Neutrophil (primary cell): ENCODE data around the gene PLXNA1.

Experiments used
- H3K27ac ChIP-seq: fragments of 200-600 bp; sonication (generic); 2 replicates; pipeline ENCODE4 v1.5.1; 2016; ENCODE audit warnings: mild to moderate bottlenecking, moderate library complexity
- H3K27me3 ChIP-seq: fragments of 200-600 bp; sonication (generic); 2 replicates; pipeline ENCODE4 v1.6.0; 2016; ENCODE audit warnings: mild to moderate bottlenecking
- H3K36me3 ChIP-seq: fragments of 200-600 bp; sonication (generic); 2 replicates; pipeline ENCODE4 v1.5.1; 2017
- H3K4me1 ChIP-seq, 2 experiments: fragments of 200-600 bp in 1 of 2; sonication (generic) in 1 of 2; 1 replicate in 1 of 2; 2 replicates in 1 of 2; pipeline versions ENCODE4 v1.5.1 to v1.6.1; 2013 to 2016; ENCODE audit warnings: low read depth in 1 of 2, low read length in 1 of 2, mild to moderate bottlenecking in 1 of 2, moderate library complexity in 1 of 2; ENCODE audit not compliant: control insufficient read depth in 1 of 2, insufficient read depth in 1 of 2
- H3K4me3 ChIP-seq, 2 experiments: fragments of 200-600 bp in 1 of 2; sonication (generic) in 1 of 2; 1 replicate in 1 of 2; 2 replicates in 1 of 2; pipeline ENCODE4 v1.5.1; 2013 to 2016; ENCODE audit warnings: low read depth in 1 of 2, low read length in 1 of 2, mild to moderate bottlenecking in 1 of 2, moderate library complexity in 1 of 2
- H3K9me3 ChIP-seq: fragments of 200-600 bp; sonication (generic); 2 replicates; pipeline ENCODE4 v1.5.1; 2016
- TF ChIP-seq, protein P1 (sequence below): fragments of 200-600 bp; sonication (generic); IDR thresholded peaks from 2 replicates; pipeline ENCODE4 v1.5.1; 2016; ENCODE audit warnings: antibody characterized with exemption

PLXNA1 gene

DNA sequence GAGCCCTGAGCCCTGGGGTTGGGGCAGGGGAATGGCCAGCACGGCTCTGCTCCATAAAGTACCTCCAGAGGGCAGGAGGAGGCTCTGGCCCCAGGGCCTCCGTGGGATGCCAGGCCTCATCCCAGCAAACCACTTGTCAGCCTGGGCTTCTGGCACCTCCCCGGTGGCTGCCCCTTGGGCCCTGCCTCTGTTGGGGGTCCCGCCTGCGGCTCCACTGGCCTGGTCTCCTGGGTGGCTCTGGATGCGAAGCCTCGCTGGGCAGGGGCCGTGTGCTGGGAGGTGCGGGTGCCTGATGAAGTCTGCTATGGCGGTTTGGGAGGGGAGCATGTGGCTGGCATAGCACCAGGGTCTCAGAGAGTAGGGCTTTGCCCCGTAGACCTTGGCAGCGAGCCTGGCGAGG, 37.6 kb downstream of the PLXNA1 start:
- no peaks in the 10 kb centered on the region for H3K36me3 ChIP-seq
- no peaks in the 10 kb centered on the region for H3K9me3 ChIP-seq
- H3K4me3 ChIP-seq: no peak overlapping the region
- H3K27me3 ChIP-seq: no peaks in the 10 kb centered on the region
- TF ChIP-seq, protein P1, sequence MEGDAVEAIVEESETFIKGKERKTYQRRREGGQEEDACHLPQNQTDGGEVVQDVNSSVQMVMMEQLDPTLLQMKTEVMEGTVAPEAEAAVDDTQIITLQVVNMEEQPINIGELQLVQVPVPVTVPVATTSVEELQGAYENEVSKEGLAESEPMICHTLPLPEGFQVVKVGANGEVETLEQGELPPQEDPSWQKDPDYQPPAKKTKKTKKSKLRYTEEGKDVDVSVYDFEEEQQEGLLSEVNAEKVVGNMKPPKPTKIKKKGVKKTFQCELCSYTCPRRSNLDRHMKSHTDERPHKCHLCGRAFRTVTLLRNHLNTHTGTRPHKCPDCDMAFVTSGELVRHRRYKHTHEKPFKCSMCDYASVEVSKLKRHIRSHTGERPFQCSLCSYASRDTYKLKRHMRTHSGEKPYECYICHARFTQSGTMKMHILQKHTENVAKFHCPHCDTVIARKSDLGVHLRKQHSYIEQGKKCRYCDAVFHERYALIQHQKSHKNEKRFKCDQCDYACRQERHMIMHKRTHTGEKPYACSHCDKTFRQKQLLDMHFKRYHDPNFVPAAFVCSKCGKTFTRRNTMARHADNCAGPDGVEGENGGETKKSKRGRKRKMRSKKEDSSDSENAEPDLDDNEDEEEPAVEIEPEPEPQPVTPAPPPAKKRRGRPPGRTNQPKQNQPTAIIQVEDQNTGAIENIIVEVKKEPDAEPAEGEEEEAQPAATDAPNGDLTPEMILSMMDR: no peak
- no peak overlapping the region for H3K27ac ChIP-seq
- H3K4me1 ChIP-seq: no peaks in the 10 kb centered on the region

DNA sequence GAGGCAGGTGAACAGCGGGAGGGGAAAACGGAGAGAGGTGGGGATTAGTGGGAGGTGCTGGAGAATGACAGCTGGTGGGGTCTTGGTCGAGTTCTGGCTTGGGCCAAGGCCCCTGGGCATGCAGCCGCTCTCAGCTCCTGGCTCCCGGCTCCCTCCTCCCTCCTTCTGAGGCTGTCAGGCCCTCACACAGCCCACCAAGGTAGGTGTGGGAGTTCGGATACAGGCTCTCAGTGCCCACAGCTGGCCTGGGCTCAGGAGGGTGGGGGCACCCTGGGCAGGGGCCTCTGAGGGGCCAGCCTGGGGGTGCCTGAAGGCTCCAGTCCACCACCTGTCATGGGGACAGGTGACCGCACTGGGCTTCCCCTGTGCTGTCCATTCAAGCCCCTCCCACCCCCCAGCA, 39.9 kb downstream of the PLXNA1 start:
- TF ChIP-seq, protein P1: no peak
- Histone ChIP-seq H3K4me1 (no peaks in the 10 kb centered on the region), H3K36me3 (no peaks in the 10 kb centered on the region), H3K4me3 (no peak overlapping the region), H3K27ac (no peak overlapping the region), H3K9me3 (no peaks in the 10 kb centered on the region), H3K27me3 (no peaks in the 10 kb centered on the region)

DNA sequence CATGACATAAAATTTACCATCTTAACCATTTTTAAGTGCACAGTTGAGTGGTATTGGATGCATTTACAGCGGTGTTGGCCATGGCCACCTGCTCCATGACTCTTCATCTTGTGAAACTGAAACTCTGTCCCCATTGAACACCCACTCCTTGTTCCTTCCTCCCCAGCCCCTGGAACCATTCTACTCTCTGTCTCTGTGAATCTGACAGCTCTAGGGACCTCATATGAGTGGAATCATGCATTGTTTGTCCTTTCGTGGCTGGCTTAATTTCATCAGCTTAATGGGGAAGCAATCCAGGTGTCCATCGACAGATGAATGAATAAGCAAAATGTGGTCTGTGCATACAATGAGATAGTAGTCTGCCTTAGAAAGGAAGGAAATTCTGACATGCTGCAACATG, 42.5 kb downstream of the PLXNA1 start:
- no peak overlapping the region for H3K4me3 ChIP-seq
- H3K36me3 ChIP-seq: no peaks in the 10 kb centered on the region
- TF ChIP-seq, protein P1: no peak
- no peak overlapping the region for H3K27ac ChIP-seq
- H3K9me3 ChIP-seq: no peaks in the 10 kb centered on the region
- H3K4me1 ChIP-seq: no peaks in the 10 kb centered on the region
- no peaks in the 10 kb centered on the region for H3K27me3 ChIP-seq

DNA sequence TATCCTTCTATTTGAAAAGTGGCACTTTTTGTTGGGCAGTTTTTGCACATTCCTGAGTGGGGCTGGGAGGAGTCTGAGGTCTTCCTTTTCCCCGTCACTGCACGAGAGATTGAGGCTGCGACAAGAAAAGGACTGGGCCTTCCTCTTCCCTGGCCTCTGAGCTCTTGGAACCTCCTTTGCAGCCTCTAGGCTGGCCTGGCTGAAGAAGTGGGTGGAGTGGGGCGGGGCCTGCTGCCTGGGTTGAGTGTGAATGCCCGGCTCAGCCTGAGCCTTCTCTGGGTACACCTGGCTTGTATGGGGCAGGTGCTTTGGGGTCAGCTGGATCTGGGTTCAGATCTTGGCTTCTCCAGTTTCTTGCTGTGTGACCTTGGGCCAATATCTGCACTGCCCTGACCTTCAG, 43.1 kb downstream of the PLXNA1 start:
- no peaks in the 10 kb centered on the region for H3K9me3 ChIP-seq
- H3K36me3 ChIP-seq: no peaks in the 10 kb centered on the region
- no peak overlapping the region for H3K4me3 ChIP-seq
- H3K27ac ChIP-seq: no peak overlapping the region
- no peaks in the 10 kb centered on the region for H3K27me3 ChIP-seq
- TF ChIP-seq, protein P1: no peak
- H3K4me1 ChIP-seq: no peaks in the 10 kb centered on the region

DNA sequence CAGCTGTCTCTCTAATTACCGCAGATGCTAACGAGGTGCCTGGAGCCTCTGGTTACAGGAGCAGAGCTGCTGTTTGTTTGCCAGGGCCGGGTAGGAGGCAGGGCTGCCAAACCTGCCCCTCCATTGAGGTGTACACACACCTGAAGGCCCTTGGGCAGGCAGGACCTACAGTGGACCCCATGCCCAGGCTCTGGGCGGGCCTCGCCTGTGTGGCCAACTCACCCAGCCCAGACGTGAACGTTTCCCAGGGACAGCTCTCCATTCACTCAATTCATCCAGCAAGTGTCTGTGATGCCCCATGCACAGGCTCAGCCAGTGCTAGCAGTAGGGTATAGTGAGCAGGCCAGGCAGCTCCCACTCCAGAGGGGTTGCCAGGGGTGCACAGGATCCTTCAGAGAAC, 43.7 kb downstream of the PLXNA1 start:
- TF ChIP-seq, protein P1: no peak
- H3K9me3 ChIP-seq: no peaks in the 10 kb centered on the region
- no peaks in the 10 kb centered on the region for H3K27me3 ChIP-seq
- H3K4me3 ChIP-seq: no peak overlapping the region
- no peaks in the 10 kb centered on the region for H3K4me1 ChIP-seq
- no peak overlapping the region for H3K27ac ChIP-seq
- no peaks in the 10 kb centered on the region for H3K36me3 ChIP-seq

DNA sequence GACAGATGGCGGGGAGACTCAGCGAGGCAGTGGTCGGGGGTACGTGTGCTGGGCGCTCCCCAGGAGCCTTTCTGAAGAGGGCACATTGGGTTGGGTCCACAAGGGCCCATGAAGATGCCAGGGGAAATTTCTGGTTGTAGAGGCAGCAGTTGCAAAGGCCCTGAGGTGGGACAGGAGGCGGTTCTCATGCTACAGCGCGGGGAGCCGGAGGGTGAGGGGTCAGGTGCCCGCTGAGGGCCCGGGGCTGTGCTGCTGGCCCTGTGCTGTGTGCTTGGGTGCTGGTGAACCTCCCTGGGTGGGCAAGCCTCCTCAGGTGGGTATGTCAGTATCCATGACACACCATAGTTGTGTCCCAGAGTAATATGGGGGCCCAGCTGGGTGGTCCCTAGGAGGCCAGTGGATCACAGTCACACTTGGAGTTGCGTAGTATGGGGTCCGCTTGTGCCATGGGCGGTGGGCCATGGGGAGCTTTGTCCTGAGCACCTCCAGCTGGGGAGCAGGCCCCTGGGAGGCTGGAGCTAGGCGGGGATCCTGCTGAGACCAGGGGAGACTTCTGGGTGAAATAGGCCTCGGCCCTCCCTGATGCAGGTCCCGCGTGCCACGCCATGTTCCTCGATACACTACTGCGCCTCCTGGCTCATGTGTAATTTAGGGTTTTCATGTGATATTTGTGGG, 44.3 kb downstream of the PLXNA1 start:
- H3K36me3 ChIP-seq: no peaks in the 10 kb centered on the region

More for the DNA sequence above, 44.3 kb downstream of the PLXNA1 start:
- TF ChIP-seq, protein P1: no peak
- H3K4me3 ChIP-seq: no peak overlapping the region
- H3K4me1 ChIP-seq: no peaks in the 10 kb centered on the region
- no peaks in the 10 kb centered on the region for H3K27me3 ChIP-seq
- no peak overlapping the region for H3K27ac ChIP-seq
- H3K9me3 ChIP-seq: no peaks in the 10 kb centered on the region
